H1 (cell line): Measurements from ENCODE around the gene NAV2. TPM values are rescaled to one million over a fixed set of nuclear protein-coding genes. Genes with fewer than 3 reads are reported as not detected.
A peak's percentile ranks its signal among the peaks of the same experiment; 100 is the strongest.

Experiments used
- ASH2L ChIP-seq: fragments of 200-600, 300-600 bp; sonication (generic); IDR thresholded peaks from one replicate; pipeline ENCODE4 v1.7.1; 2017; ENCODE audit warnings: low read length
- CHD2 ChIP-seq: IDR thresholded peaks from 2 replicates; pipeline ENCODE4 v1.6.1; 2012; ENCODE audit warnings: low read length, improper control_type of control experiment
- HDAC2 ChIP-seq, 2 experiments: fragments of 300-600 bp in 1 of 2; sonication (generic) in 1 of 2; IDR thresholded peaks; 2 replicates each; pipeline ENCODE4 v1.6.1; 2011 to 2012; ENCODE audit warnings: low read depth in 2 of 2, low read length in 2 of 2, mild to moderate bottlenecking in 2 of 2, moderate library complexity in 2 of 2, borderline replicate concordance in 1 of 2, inconsistent platforms in 1 of 2
- JUND ChIP-seq: IDR thresholded peaks from 2 replicates; pipeline ENCODE4 v1.6.1; 2011; ENCODE audit warnings: mild to moderate bottlenecking, improper control_type of control experiment, low read length
- KDM4A ChIP-seq: IDR thresholded peaks from one replicate; pipeline ENCODE4 v1.7.1; 2012; ENCODE audit warnings: low read depth, mild to moderate bottlenecking, moderate library complexity, low read length, inconsistent platforms; ENCODE audit not compliant: severe bottlenecking
- PHF8 ChIP-seq: fragments of 200-600 bp; sonication (generic); conservative IDR thresholded peaks from 2 replicates; pipeline ENCODE4 v1.7.1; 2012; ENCODE audit warnings: low read depth, mild to moderate bottlenecking, inconsistent platforms, low read length, moderate library complexity
- POLR2AphosphoS5 ChIP-seq: IDR thresholded peaks from 2 replicates; pipeline ENCODE4 v1.6.1; 2011; ENCODE audit warnings: low read depth, low read length
- SP1 ChIP-seq: IDR thresholded peaks from 2 replicates; pipeline ENCODE4 v1.6.1; 2011; ENCODE audit warnings: low read depth, low read length
- TBP ChIP-seq: IDR thresholded peaks from 2 replicates; pipeline ENCODE4 v1.6.1; 2011; ENCODE audit warnings: low read depth, low read length, improper control_type of control experiment
- polyA plus RNA-seq, 7 experiments: library from polyadenylated mRNA; depleted of rRNA in 3 of 7; stranded (reverse) in 5 of 7; unstranded in 2 of 7; fragments of >200 nt in 5 of 7; fragments of 200-250 nt in 2 of 7; gene quantifications; 1 replicate in 5 of 7; 2 replicates in 1 of 7; 4 replicates in 1 of 7; pipeline versions ENCODE4 v1.2.1 to v1.2.3, GENCODE V29; 2011 to 2013; ENCODE audit warnings: missing spikeins in 2 of 7, mixed read lengths in 2 of 7
- total RNA-seq: library from RNA; stranded (reverse); fragmentation: NEBNext Ultra II Directional; extraction: Animal tissue kit (Norgen Biotek cat#: 25700); gene quantifications from 2 replicates; pipeline ENCODE4 v1.2.1, GENCODE V29; 2021

NAV2 gene
- total and polyA plus RNA-seq, 2 of the 8 experiments (the other 6 are each of a cell fraction or from before 2014, with no cell fraction given): 35.6 to 73.6 TPM

DNA sequence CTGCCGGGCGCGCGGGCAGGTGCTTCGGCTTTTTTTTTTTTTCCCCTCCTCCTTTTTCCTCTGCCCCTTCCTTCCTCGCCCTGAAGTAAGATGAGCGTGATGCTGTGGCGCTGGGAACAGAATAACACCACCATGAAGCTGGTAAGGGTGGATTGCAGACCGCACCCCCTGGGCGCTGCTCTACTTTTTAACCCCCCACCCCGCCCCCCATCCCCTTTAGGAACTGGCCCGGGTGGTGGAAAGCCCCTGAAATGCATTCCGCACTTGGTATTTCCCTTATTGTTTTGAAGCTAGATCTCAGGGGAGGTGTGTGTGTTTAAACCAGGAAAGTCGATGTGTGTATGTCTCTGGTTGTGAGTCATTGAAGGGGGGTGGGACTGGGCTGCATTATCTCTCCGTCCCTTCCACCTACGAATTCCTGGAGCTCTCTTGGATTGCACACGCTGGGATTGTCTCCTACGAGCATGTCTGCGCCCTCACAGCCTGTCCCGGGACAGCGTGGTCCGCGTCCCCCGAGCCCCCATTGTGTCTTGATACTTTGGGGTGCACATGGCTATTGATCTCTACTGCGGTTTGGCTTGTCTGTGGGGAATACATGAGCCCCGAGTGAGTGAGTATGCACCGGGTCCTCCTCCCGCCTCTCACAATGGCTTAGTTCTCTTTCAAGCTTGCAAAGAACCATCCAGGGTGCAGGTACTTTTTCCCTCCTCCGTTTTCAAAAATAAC lies 64.9 kb downstream of the NAV2 start (continued):
- TF ChIP-seq HDAC2 (IDR thresholded peaks at IDR 0.05; ENCODE audit: borderline replicate concordance in 1 of 2, low read depth in 2 of 2, low read length in 2 of 2) (no peak), JUND (0 out of 2 replicates have a peak, but pooled peaks have one; percentile 44), PHF8 (peak; percentile 50), POLR2AphosphoS5 (peak; percentile 59; the same call in 1 of the 2 replicates), TBP (peak; percentile 58), ASH2L (peak; percentile 85), SP1 (peak; percentile 60; the same call in 1 of the 2 replicates), KDM4A (peak; percentile 8), CHD2 (no peak)
- TF ChIP-seq, all 59 proteins: peak for 14
